GM21381 (cell line): ENCODE measurements around the gene A3GALT2.
A peak's percentile ranks its signal among the peaks of the same experiment; 100 is the strongest.
"Not testable (repeated sequence)": the region's sequence is repeated elsewhere in the genome, so short reads cannot be mapped to it uniquely, and the experiment has no call there.

Experiments used
- ATAC-seq: cut with Tn5 transposase; IDR thresholded peaks from one replicate; pipeline ENCODE4 v1.9.1; 2021; ENCODE audit warnings: mild to moderate bottlenecking, moderate library complexity; ENCODE audit not compliant: unreplicated experiment

Gene A3GALT2

GRCh38 chr1:33295450-33296081 lies 25.3 kb downstream of the A3GALT2 start:
- ATAC-seq: peak; percentile 72

- ATAC-seq: no peak
Observed at GRCh38 chr1:33295023-33295422, 25.9 kb downstream of the A3GALT2 start.

GRCh38 chr1:33294071-33295010 lies 26.6 kb downstream of the A3GALT2 start:
- ATAC-seq: no peak

- ATAC-seq: no peak
Observed at GRCh38 chr1:33292726-33293340, 28.1 kb downstream of the A3GALT2 start.

- not testable (repeated sequence) for ATAC-seq
Observed at GRCh38 chr1:33290615-33291014, 30.3 kb downstream of the A3GALT2 start.

GRCh38 chr1:33289858-33290154 lies 31.1 kb downstream of the A3GALT2 start:
- ATAC-seq: no peak

GRCh38 chr1:33288976-33289857 lies 31.7 kb downstream of the A3GALT2 start:
- no peak for ATAC-seq

GRCh38 chr1:33287317-33287716 lies 33.6 kb downstream of the A3GALT2 start:
- no peak for ATAC-seq

GRCh38 chr1:33286451-33287185 lies 34.3 kb downstream of the A3GALT2 start:
- ATAC-seq: no peak

GRCh38 chr1:33284049-33284448 lies 36.8 kb downstream of the A3GALT2 start:
- ATAC-seq: no peak

- no peak for ATAC-seq
Observed at GRCh38 chr1:33282791-33283190, 38.1 kb downstream of the A3GALT2 start.

- ATAC-seq: no peak
Observed at GRCh38 chr1:33281554-33282303, 39.2 kb downstream of the A3GALT2 start.

- ATAC-seq: no peak
Observed at GRCh38 chr1:33280091-33280661, 40.7 kb downstream of the A3GALT2 start.

GRCh38 chr1:33277488-33278084 lies 43.3 kb downstream of the A3GALT2 start:
- ATAC-seq: no peak

- no peak for ATAC-seq
Observed at GRCh38 chr1:33276573-33277298, 44.2 kb downstream of the A3GALT2 start.

- no peak for ATAC-seq
Observed at GRCh38 chr1:33275706-33276572, 45.0 kb downstream of the A3GALT2 start.

GRCh38 chr1:33275195-33275594 lies 45.7 kb downstream of the A3GALT2 start:
- no peak for ATAC-seq
